Epithelial cell of proximal tubule (primary cell): Measurements from ENCODE around the gene ADH7. TPM values are rescaled to one million over a fixed set of nuclear protein-coding genes. Genes with fewer than 3 reads are reported as not detected.

ENCODE experiments used
- DNase-seq: peaks from one replicate; pipeline ENCODE4 v3.0.0-alpha.2; 2011; ENCODE audit warnings: low read depth
- H3K4me3 ChIP-seq: 2 replicates; pipeline ENCODE4 v1.5.1; 2011; ENCODE audit warnings: low read depth, mild to moderate bottlenecking, low read length
- CTCF ChIP-seq: conservative IDR thresholded peaks from 2 replicates; pipeline ENCODE4 v1.5.1; 2012; ENCODE audit warnings: low read depth, mild to moderate bottlenecking, low read length
- total RNA-seq: library from RNA; depleted of rRNA; stranded (reverse); fragments of >200 nt; gene quantifications from 2 replicates; pipeline ENCODE4 v1.2.3, GENCODE V29; 2015

Gene ADH7
- total RNA-seq, 1 donor from 2014 or later = not detected

- TF ChIP-seq CTCF = no peak
- DNase-seq = no peak
- H3K4me3 ChIP-seq = no peak overlapping the region
Observed at GRCh38 chr4:99362768-99363167, 72.4 kb downstream of the ADH7 start.

Other genes with a start within 250 kb of the ADH7 start
- gene ADH6, start 216.1 kb downstream of the ADH7 start, total RNA-seq = not detected in 2 replicates
- not detected in 2 replicates for gene ADH1A, start 144.4 kb downstream of the ADH7 start, total RNA-seq
- gene ADH1B, start 113.9 kb downstream of the ADH7 start, total RNA-seq = not detected in 2 replicates
- gene ADH1C, start 82.6 kb downstream of the ADH7 start, total RNA-seq = not detected in 2 replicates
- not detected in 2 replicates for gene C4orf17, start 75.7 kb upstream of the ADH7 start, total RNA-seq
- gene TRMT10A, start 128.7 kb upstream of the ADH7 start, total RNA-seq = 9.9 and 10.2 TPM in 2 replicates
- under 0.01 TPM in 1 of 2 replicates, not detected in the other for gene MTTP, start 139.5 kb upstream of the ADH7 start, total RNA-seq
- gene C4orf54, start 222.5 kb upstream of the ADH7 start, total RNA-seq = 0.07 TPM in 1 of 2 replicates, not detected in the other